Activated CD4-positive, alpha-beta T cell treated with anti-CD3 and anti-CD28 coated beads, Interleukin-2, amount 50 U/mL, for 16 hours (primary cell): Measurements from ENCODE around the gene SNED1.

Experiments
- DNase-seq: peaks from one replicate; pipeline ENCODE4 v3.0.0-alpha.2; 2020

SNED1 gene

GRCh38 chr2:241133436-241133820, 135.0 kb downstream of the SNED1 start:
- no peak for DNase-seq

- DNase-seq: no peak
Observed at GRCh38 chr2:241134711-241135110, 136.3 kb downstream of the SNED1 start.

- DNase-seq: no peak
Observed at GRCh38 chr2:241135737-241136136, 137.3 kb downstream of the SNED1 start.

- DNase-seq: no peak
Observed at GRCh38 chr2:241136191-241136590, 137.8 kb downstream of the SNED1 start.

- no peak for DNase-seq
Observed at GRCh38 chr2:241136661-241137260, 138.3 kb downstream of the SNED1 start.

- no peak for DNase-seq
Observed at GRCh38 chr2:241137276-241138190, 139.1 kb downstream of the SNED1 start.

- no peak for DNase-seq
Observed at GRCh38 chr2:241138471-241138870, 140.1 kb downstream of the SNED1 start.

- no peak for DNase-seq
Observed at GRCh38 chr2:241139531-241140444, 141.4 kb downstream of the SNED1 start.

- DNase-seq: no peak
Observed at GRCh38 chr2:241140445-241140840, 142.0 kb downstream of the SNED1 start.

- DNase-seq: no peak
Observed at GRCh38 chr2:241141214-241141770, 142.9 kb downstream of the SNED1 start.

GRCh38 chr2:241142063-241142462, 143.6 kb downstream of the SNED1 start:
- no peak for DNase-seq

GRCh38 chr2:241142593-241142992, 144.2 kb downstream of the SNED1 start:
- no peak for DNase-seq
